HCT116 (cell line): ENCODE data around the gene PPP1R1B. TPM values are rescaled to one million over a fixed set of nuclear protein-coding genes. Genes with fewer than 3 reads are reported as not detected.

Source experiments
- ATAC-seq: fragments of 200-7000 bp; cut with Tn5 transposase; 2 replicates; pipeline ENCODE4 v1.9.1; 2020; ENCODE audit warnings: mild to moderate bottlenecking, moderate library complexity
- BruUV-seq: library from RNA; stranded (reverse); fragments of 400-500 nt; replicated peaks from 2 replicates; lab custom pipeline; 2021; lab: Mats Ljungman, UMichigan
- CTCF ChIA-PET: fragments of 300-600 bp; sonication (Branson Sonifier 250); formaldehyde crosslinking; loops from one replicate; lab custom pipeline; 2021; ENCODE audit warnings: antibody characterized with exemption; lab: Charles Lee
- POLR2A ChIA-PET: fragments of 300-600, 350-600 bp; sonication (Branson Sonifier 250); formaldehyde crosslinking; loops from one replicate; lab custom pipeline; 2021; ENCODE audit warnings: antibody characterized with exemption; lab: Charles Lee
- RAD21 ChIA-PET, 2 experiments: fragments of 300-600 bp; sonication (Branson Sonifier 250); formaldehyde crosslinking; loops; one replicate each; lab custom pipeline; 2023; ENCODE audit warnings: low total read pairs in 2 of 2; ENCODE audit not compliant: uncharacterized antibody in 2 of 2, unreplicated experiment in 2 of 2, low non-redundant PET in 1 of 2; lab: Charles Lee
- DNase-seq: peaks from one replicate; pipeline ENCODE4 v3.0.0-alpha.2; 2010; ENCODE audit warnings: low read depth, low spot score
- H2AFZ ChIP-seq: fragments of 200-600 bp; shearing (Covaris generic), sonication (generic); 2 replicates; pipeline ENCODE4 v1.6.1; 2017; ENCODE audit warnings: low read depth, mixed run types, mixed read lengths, antibody characterized with exemption, low read length; ENCODE audit not compliant: poor library complexity, severe bottlenecking
- H3K27ac ChIP-seq: 2 replicates; pipeline ENCODE4 v1.5.1; 2012; ENCODE audit warnings: low read depth, low read length
- H3K27me3 ChIP-seq: fragments of 200-600 bp; sonication (generic); 2 replicates; pipeline ENCODE4 v1.6.1; 2016; ENCODE audit warnings: mixed run types, low read length, mixed read lengths; ENCODE audit not compliant: insufficient read depth
- H3K36me3 ChIP-seq, 2 experiments: fragments of 200-500 bp in 1 of 2; fragments of 200-600 bp in 1 of 2; sonication (Bioruptor generic) in 1 of 2; sonication (generic) in 1 of 2; 2 replicates each; pipeline versions ENCODE4 v1.5.1 to v1.6.1; 2014 to 2016; ENCODE audit warnings: low read length in 2 of 2, inconsistent platforms in 1 of 2, mixed read lengths in 1 of 2, mixed run types in 1 of 2; ENCODE audit not compliant: insufficient read depth in 2 of 2, control insufficient read depth in 1 of 2
- H3K4me1 ChIP-seq, 2 experiments: fragments of 200-600 bp in 1 of 2; sonication (generic) in 1 of 2; 2 replicates each; pipeline versions ENCODE4 v1.5.1 to v1.6.1; 2012 to 2017; ENCODE audit warnings: low read length in 2 of 2, inconsistent platforms in 1 of 2, mild to moderate bottlenecking in 1 of 2, mixed read lengths in 1 of 2, mixed run types in 1 of 2, moderate library complexity in 1 of 2; ENCODE audit not compliant: insufficient read depth in 2 of 2, control insufficient read depth in 1 of 2
- H3K4me2 ChIP-seq: fragments of 200-600 bp; sonication (generic); 2 replicates; pipeline ENCODE4 v1.6.1; 2017; ENCODE audit warnings: mixed run types, low read length, mixed read lengths
- H3K4me3 ChIP-seq, 2 experiments: fragments of 200-600 bp in 1 of 2; sonication (generic) in 1 of 2; replicated peaks in 1 of 2; 2 replicates each; pipeline ENCODE4 v1.5.1; 2011 to 2016; ENCODE audit warnings: low read length in 2 of 2, control low read depth in 1 of 2, low read depth in 1 of 2, mild to moderate bottlenecking in 1 of 2, mixed read lengths in 1 of 2, mixed run types in 1 of 2
- H3K79me2 ChIP-seq: fragments of 200-600 bp; sonication (generic); 2 replicates; pipeline ENCODE4 v1.6.1; 2017; ENCODE audit warnings: mild to moderate bottlenecking, mixed run types, low read length, moderate library complexity, mixed read lengths; ENCODE audit not compliant: insufficient read depth
- H3K9ac ChIP-seq: fragments of 200-600 bp; sonication (generic); 2 replicates; pipeline ENCODE4 v1.6.1; 2016; ENCODE audit warnings: low read length, mixed read lengths
- H3K9me2 ChIP-seq: fragments of 200-600 bp; sonication (generic), shearing (Covaris generic); 2 replicates; pipeline ENCODE4 v1.6.1; 2017; ENCODE audit warnings: mixed run types, mild to moderate bottlenecking, moderate library complexity; ENCODE audit not compliant: insufficient read depth
- H3K9me3 ChIP-seq, 2 experiments: fragments of 200-500 bp in 1 of 2; fragments of 200-600 bp in 1 of 2; sonication (Bioruptor generic) in 1 of 2; sonication (generic) in 1 of 2; 2 replicates each; pipeline ENCODE4 v1.6.1; 2014 to 2017; ENCODE audit warnings: low read length in 2 of 2, mixed read lengths in 2 of 2, inconsistent platforms in 1 of 2, low read depth in 1 of 2, mild to moderate bottlenecking in 1 of 2, mixed run types in 1 of 2, moderate library complexity in 1 of 2; ENCODE audit not compliant: control insufficient read depth in 1 of 2, insufficient read depth in 1 of 2
- H4K20me1 ChIP-seq: fragments of 200-600 bp; sonication (generic), shearing (Covaris generic); 2 replicates; pipeline ENCODE4 v1.6.1; 2017; ENCODE audit warnings: mixed run types, mild to moderate bottlenecking, moderate library complexity; ENCODE audit not compliant: insufficient read depth
- ATF3 ChIP-seq: IDR thresholded peaks from 2 replicates; pipeline ENCODE4 v1.6.1; 2012
- CBX3 ChIP-seq: IDR thresholded peaks from 2 replicates; pipeline ENCODE4 v1.6.1; 2012; ENCODE audit warnings: low read depth
- CEBPB ChIP-seq: IDR thresholded peaks from 2 replicates; pipeline ENCODE4 v1.6.1; 2012; ENCODE audit warnings: low read depth
- EGR1 ChIP-seq: IDR thresholded peaks from 2 replicates; pipeline ENCODE4 v1.6.1; 2012; ENCODE audit warnings: low read depth
- ELF1 ChIP-seq: IDR thresholded peaks from 2 replicates; pipeline ENCODE4 v1.6.1; 2012; ENCODE audit warnings: low read depth, borderline replicate concordance
- EZH2phosphoT487 ChIP-seq: fragments of 200-600 bp; IDR thresholded peaks from 2 replicates; pipeline ENCODE4 v1.6.1; 2018; ENCODE audit warnings: antibody characterized with exemption, borderline replicate concordance
- JUND ChIP-seq: IDR thresholded peaks from 2 replicates; pipeline ENCODE4 v1.6.1; 2012
- POLR2A ChIP-seq: IDR thresholded peaks from 2 replicates; pipeline ENCODE4 v1.7.0; 2011; ENCODE audit warnings: borderline replicate concordance; ENCODE audit not compliant: insufficient read depth, insufficient read length; ENCODE audit errors: extremely low read depth
- POLR2AphosphoS5 ChIP-seq: IDR thresholded peaks from 2 replicates; pipeline ENCODE4 v1.6.1; 2011; ENCODE audit warnings: mild to moderate bottlenecking, low read depth, low read length, moderate library complexity
- RAD21 ChIP-seq: IDR thresholded peaks from 2 replicates; pipeline ENCODE4 v1.6.1; 2012; ENCODE audit warnings: low read depth, mild to moderate bottlenecking
- SIN3A ChIP-seq: IDR thresholded peaks from 2 replicates; pipeline ENCODE4 v1.6.1; 2012; ENCODE audit warnings: low read depth
- SP1 ChIP-seq: IDR thresholded peaks from 2 replicates; pipeline ENCODE4 v1.6.1; 2012; ENCODE audit warnings: low read depth
- TCF7L2 ChIP-seq: IDR thresholded peaks from 2 replicates; pipeline ENCODE4 v1.7.0; 2011; ENCODE audit warnings: borderline replicate concordance, inconsistent platforms; ENCODE audit not compliant: insufficient read depth, insufficient read length; ENCODE audit errors: extremely low read depth
- YY1 ChIP-seq: IDR thresholded peaks from 2 replicates; pipeline ENCODE4 v1.6.1; 2011; ENCODE audit warnings: low read length, low read depth, moderate library complexity, mild to moderate bottlenecking; ENCODE audit not compliant: insufficient replicate concordance; ENCODE audit errors: extremely low read depth
- ZNF274 ChIP-seq: fragments of 200-500 bp; sonication (Bioruptor generic); IDR thresholded peaks from 2 replicates; pipeline ENCODE4 v1.6.1; 2014; ENCODE audit warnings: mild to moderate bottlenecking, low read depth, low read length, inconsistent platforms
- intact Hi-C: fragments of 100-400 bp; cut with micrococcal nuclease; formaldehyde crosslinking; loops from 2 replicates; pipeline ENCODE4 v1.10.0; 2022
- total RNA-seq: library from RNA; stranded (reverse); gene quantifications from one replicate; pipeline ENCODE4 v1.2.1, GENCODE V29; 2021; ENCODE audit not compliant: unreplicated experiment
- TF ChIP-seq, protein P1 (sequence below): IDR thresholded peaks from 2 replicates; pipeline ENCODE4 v1.6.1; 2012
- TF ChIP-seq, protein P2 (sequence below): IDR thresholded peaks from 2 replicates; pipeline ENCODE4 v1.6.1; 2012; ENCODE audit warnings: low read depth

Gene PPP1R1B
- total RNA-seq, 1 experiment from 2014 or later = 0.49 TPM

- CTCF ChIA-PET = no interaction called here
- Histone ChIP-seq H3K4me1 (no peaks in the 10 kb centered on the region), H4K20me1 (no peaks in the 10 kb centered on the region), H3K27ac (no peak overlapping the region), H3K4me3 (no peak overlapping the region), H3K9ac (no peak overlapping the region), H3K27me3 (peaks cover 56% of the 10 kb centered on the region), H3K4me2 (no peak overlapping the region), H2AFZ (no peak overlapping the region), H3K36me3 (no peaks in the 10 kb centered on the region), H3K9me2 (no peaks in the 10 kb centered on the region), H3K9me3 (no peaks in the 10 kb centered on the region), H3K79me2 (no peaks in the 10 kb centered on the region)
- intact Hi-C loops = no loop called here
- ATAC-seq (no peak), DNase-seq (no peak)
- POLR2A ChIA-PET = no interaction called here
- RAD21 ChIA-PET = no interaction called here
- BruUV-seq = no TSS peak
- TF ChIP-seq YY1 = no peak
- no peak for TF ChIP-seq SP1
- no peak for TF ChIP-seq RAD21
- TF ChIP-seq ELF1 = no peak
- TF ChIP-seq, protein P1, sequence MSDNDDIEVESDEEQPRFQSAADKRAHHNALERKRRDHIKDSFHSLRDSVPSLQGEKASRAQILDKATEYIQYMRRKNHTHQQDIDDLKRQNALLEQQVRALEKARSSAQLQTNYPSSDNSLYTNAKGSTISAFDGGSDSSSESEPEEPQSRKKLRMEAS = no peak
- no peak for TF ChIP-seq EGR1
- no peak for TF ChIP-seq POLR2A
- no peak for TF ChIP-seq POLR2AphosphoS5
- TF ChIP-seq SIN3A = no peak
- no peak for TF ChIP-seq CEBPB
- no peak for TF ChIP-seq ZNF274
- no peak for TF ChIP-seq JUND
- no peak for TF ChIP-seq CBX3
- TF ChIP-seq, protein P2, sequence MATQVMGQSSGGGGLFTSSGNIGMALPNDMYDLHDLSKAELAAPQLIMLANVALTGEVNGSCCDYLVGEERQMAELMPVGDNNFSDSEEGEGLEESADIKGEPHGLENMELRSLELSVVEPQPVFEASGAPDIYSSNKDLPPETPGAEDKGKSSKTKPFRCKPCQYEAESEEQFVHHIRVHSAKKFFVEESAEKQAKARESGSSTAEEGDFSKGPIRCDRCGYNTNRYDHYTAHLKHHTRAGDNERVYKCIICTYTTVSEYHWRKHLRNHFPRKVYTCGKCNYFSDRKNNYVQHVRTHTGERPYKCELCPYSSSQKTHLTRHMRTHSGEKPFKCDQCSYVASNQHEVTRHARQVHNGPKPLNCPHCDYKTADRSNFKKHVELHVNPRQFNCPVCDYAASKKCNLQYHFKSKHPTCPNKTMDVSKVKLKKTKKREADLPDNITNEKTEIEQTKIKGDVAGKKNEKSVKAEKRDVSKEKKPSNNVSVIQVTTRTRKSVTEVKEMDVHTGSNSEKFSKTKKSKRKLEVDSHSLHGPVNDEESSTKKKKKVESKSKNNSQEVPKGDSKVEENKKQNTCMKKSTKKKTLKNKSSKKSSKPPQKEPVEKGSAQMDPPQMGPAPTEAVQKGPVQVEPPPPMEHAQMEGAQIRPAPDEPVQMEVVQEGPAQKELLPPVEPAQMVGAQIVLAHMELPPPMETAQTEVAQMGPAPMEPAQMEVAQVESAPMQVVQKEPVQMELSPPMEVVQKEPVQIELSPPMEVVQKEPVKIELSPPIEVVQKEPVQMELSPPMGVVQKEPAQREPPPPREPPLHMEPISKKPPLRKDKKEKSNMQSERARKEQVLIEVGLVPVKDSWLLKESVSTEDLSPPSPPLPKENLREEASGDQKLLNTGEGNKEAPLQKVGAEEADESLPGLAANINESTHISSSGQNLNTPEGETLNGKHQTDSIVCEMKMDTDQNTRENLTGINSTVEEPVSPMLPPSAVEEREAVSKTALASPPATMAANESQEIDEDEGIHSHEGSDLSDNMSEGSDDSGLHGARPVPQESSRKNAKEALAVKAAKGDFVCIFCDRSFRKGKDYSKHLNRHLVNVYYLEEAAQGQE = no peak; the same call in 1 of the 2 replicates
- TF ChIP-seq TCF7L2 = no peak
- TF ChIP-seq EZH2phosphoT487 = no peak
- TF ChIP-seq ATF3 = no peak
Measured at GRCh38 chr17:39601758-39602532, 24.8 kb upstream of the PPP1R1B start.
